MCF 10A (cell line): ENCODE measurements around the gene M1AP. TPM values are rescaled to one million over a fixed set of nuclear protein-coding genes. Genes with fewer than 3 reads are reported as not detected.

Experiments used
- BruUV-seq: library from RNA; stranded (reverse); fragments of 400-500 nt; replicated peaks from 2 replicates; lab custom pipeline; 2021; lab: Mats Ljungman, UMichigan
- CTCF ChIA-PET: fragments of 300-600 bp; sonication (Branson Sonifier 250); formaldehyde crosslinking; extraction: SDS; loops from one replicate; lab custom pipeline; 2021; ENCODE audit warnings: antibody characterized with exemption, inconsistent platforms; lab: Yijun Ruan, JAX
- POLR2A ChIA-PET: fragments of 300-600, 350-650 bp; sonication (Branson Sonifier 250); formaldehyde crosslinking; extraction: SDS; loops from one replicate; lab custom pipeline; 2020; ENCODE audit warnings: antibody characterized with exemption, inconsistent platforms; lab: Yijun Ruan, JAX
- DNase-seq: peaks from one replicate; pipeline ENCODE4 v3.0.0-alpha.2; 2018; ENCODE audit not compliant: unreplicated experiment
- H3K27ac Mint-ChIP-seq: one replicate; pipeline ENCODE4 v1.8.0; 2022; ENCODE audit warnings: mild to moderate bottlenecking, low read depth, mixed read lengths; ENCODE audit not compliant: unreplicated experiment
- H3K27me3 Mint-ChIP-seq: one replicate; pipeline ENCODE4 v1.8.0; 2022; ENCODE audit warnings: mixed read lengths; ENCODE audit not compliant: insufficient read depth, unreplicated experiment
- H3K36me3 Mint-ChIP-seq: one replicate; pipeline ENCODE4 v1.8.0; 2022; ENCODE audit warnings: mild to moderate bottlenecking, moderate library complexity, mixed read lengths; ENCODE audit not compliant: insufficient read depth, unreplicated experiment
- H3K4me1 Mint-ChIP-seq: one replicate; pipeline ENCODE4 v1.8.0; 2022; ENCODE audit warnings: mixed read lengths; ENCODE audit not compliant: insufficient read depth, unreplicated experiment
- H3K4me3 Mint-ChIP-seq: one replicate; pipeline ENCODE4 v1.8.0; 2022; ENCODE audit warnings: mild to moderate bottlenecking, moderate library complexity, mixed read lengths; ENCODE audit not compliant: unreplicated experiment
- H3K9me3 Mint-ChIP-seq: one replicate; pipeline ENCODE4 v1.8.0; 2022; ENCODE audit warnings: mixed read lengths; ENCODE audit not compliant: unreplicated experiment
- CTCF ChIP-seq: fragments of 200-600 bp; IDR thresholded peaks from one replicate; pipeline ENCODE4 v1.8.0; 2022; ENCODE audit warnings: antibody characterized with exemption, mild to moderate bottlenecking; ENCODE audit not compliant: unreplicated experiment
- intact Hi-C: fragments of 100-400 bp; cut with micrococcal nuclease; formaldehyde crosslinking; loops from 2 replicates; pipeline ENCODE4 v1.14.1; 2022
- total RNA-seq: library from RNA; stranded (reverse); gene quantifications from 2 replicates; pipeline ENCODE4 v1.2.3, GENCODE V29; 2022

The M1AP gene
- total RNA-seq, 1 experiment from 2014 or later: not detected

DNA sequence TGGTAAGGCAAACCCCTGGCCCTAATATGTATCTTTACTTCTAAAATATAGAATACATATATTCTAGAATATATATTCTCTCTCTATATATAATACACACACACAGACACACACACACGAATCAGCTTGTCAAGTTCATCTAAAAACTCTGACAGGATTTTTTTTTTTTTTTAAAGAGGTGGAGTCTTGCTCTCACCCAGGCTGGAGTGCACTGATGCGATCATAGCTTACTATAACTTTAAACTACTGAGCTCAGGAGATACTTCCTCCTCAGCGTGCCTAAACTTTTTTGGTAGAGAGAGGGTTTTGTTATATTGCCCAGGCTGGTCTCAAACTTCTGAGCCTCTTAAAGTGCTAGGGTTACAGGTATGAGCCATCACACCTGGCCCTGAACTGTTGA lies 48.5 kb downstream of the M1AP start:
- peaks cover 39% of the 10 kb centered on the region for H3K27me3 Mint-ChIP-seq
- no peaks in the 10 kb centered on the region for H3K9me3 Mint-ChIP-seq
- ChIA-PET POLR2A (interaction anchor here (0.7 kb wide), 1 partner anchor 243 kb away, joined by 3 read pairs; no protein-coding TSS in a partner anchor), CTCF (interaction anchor here (0.5 to 6.7 kb wide), 4 partner anchors 12 to 1022 kb away, joined by 3 to 61 read pairs (median 4); partner anchors contain the start of gene MOGS)
- H3K27ac Mint-ChIP-seq: no peak overlapping the region
- H3K36me3 Mint-ChIP-seq: no peaks in the 10 kb centered on the region
- H3K4me1 Mint-ChIP-seq: peaks cover 7% of the 10 kb centered on the region
- no TSS peak for BruUV-seq
- TF ChIP-seq CTCF: no peak
- intact Hi-C loops: no loop called here
- DNase-seq: no peak
- H3K4me3 Mint-ChIP-seq: no peak overlapping the region

GRCh38 chr2:74597410-74597809 lies 50.7 kb downstream of the M1AP start:
- H3K4me3 Mint-ChIP-seq: no peak overlapping the region
- BruUV-seq: no TSS peak
- H3K9me3 Mint-ChIP-seq: no peaks in the 10 kb centered on the region
- peaks cover 48% of the 10 kb centered on the region for H3K27me3 Mint-ChIP-seq
- intact Hi-C loops: no loop called here
- H3K36me3 Mint-ChIP-seq: no peaks in the 10 kb centered on the region
- POLR2A ChIA-PET: interaction anchor here (0.7 kb wide), 1 partner anchor 24 kb away, joined by 3 read pairs; no protein-coding TSS in a partner anchor
- no peak overlapping the region for H3K27ac Mint-ChIP-seq
- DNase-seq: no peak
- no peak for TF ChIP-seq CTCF
- H3K4me1 Mint-ChIP-seq: peaks cover 12% of the 10 kb centered on the region
- CTCF ChIA-PET: interaction anchor here (6.7 kb wide), 1 partner anchor 10 kb away, joined by 61 read pairs; no protein-coding TSS in a partner anchor

DNA sequence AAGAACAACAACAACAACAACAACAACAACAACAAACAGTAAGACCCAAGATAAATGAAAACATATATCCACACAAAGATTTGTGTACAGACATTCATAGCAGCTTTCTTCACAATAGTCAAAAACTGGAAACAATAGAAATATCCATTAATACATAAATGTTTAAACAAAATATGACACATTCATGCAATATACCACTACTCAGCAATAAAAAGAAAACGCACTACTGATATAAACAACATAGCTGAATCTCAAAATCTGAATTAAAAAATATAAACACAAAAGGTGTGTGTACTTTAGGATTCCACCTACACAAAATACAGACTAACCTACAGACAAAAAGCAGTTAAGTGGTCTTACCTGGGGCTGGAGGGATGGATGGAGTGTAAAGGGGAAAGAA lies 51.5 kb downstream of the M1AP start:
- ChIA-PET CTCF (interaction anchor here (0.6 to 6.7 kb wide), 2 partner anchors 9 to 121 kb away, joined by 3 to 61 read pairs; no protein-coding TSS in a partner anchor), POLR2A (no interaction called here)
- no peaks in the 10 kb centered on the region for H3K36me3 Mint-ChIP-seq
- no TSS peak for BruUV-seq
- H3K4me3 Mint-ChIP-seq: no peak overlapping the region
- no peak for TF ChIP-seq CTCF
- H3K9me3 Mint-ChIP-seq: no peaks in the 10 kb centered on the region
- H3K27me3 Mint-ChIP-seq: peaks cover 48% of the 10 kb centered on the region
- peaks cover 9% of the 10 kb centered on the region for H3K4me1 Mint-ChIP-seq
- intact Hi-C loops: no loop called here
- no peak for DNase-seq
- H3K27ac Mint-ChIP-seq: no peak overlapping the region

- H3K4me1 Mint-ChIP-seq: peaks cover 9% of the 10 kb centered on the region
- no peak overlapping the region for H3K27ac Mint-ChIP-seq
- ChIA-PET POLR2A (no interaction called here), CTCF (interaction anchor here (0.6 to 1.0 kb wide), 2 partner anchors 110 to 123 kb away, joined by 3 to 6 read pairs; no protein-coding TSS in a partner anchor)
- no peak for TF ChIP-seq CTCF
- H3K9me3 Mint-ChIP-seq: no peaks in the 10 kb centered on the region
- H3K4me3 Mint-ChIP-seq: no peak overlapping the region
- no peaks in the 10 kb centered on the region for H3K36me3 Mint-ChIP-seq
- no TSS peak for BruUV-seq
- intact Hi-C loops: no loop called here
- DNase-seq: no peak
- H3K27me3 Mint-ChIP-seq: peaks cover 34% of the 10 kb centered on the region
Observed at GRCh38 chr2:74593826-74594772, 54.0 kb downstream of the M1AP start.
